Measurements from ENCODE around the gene LRIG2. TPM values are rescaled to one million over a fixed set of nuclear protein-coding genes. Genes with fewer than 3 reads are reported as not detected.

LRIG2 gene
- polyA plus RNA-seq, 3 donors: 0.93 to 12.7 (median 0.96) TPM

- H3K27me3 Mint-ChIP-seq (ENCODE audit: low read depth in 3 of 3): no peaks in the 10 kb centered on the region
Observed at GRCh38 chr1:113118266-113118665, 45.3 kb downstream of the LRIG2 start.

GRCh38 chr1:113123737-113124136 is 50.7 kb downstream of the LRIG2 start:
- Histone ChIP-seq H3K4me3 (replicated peaks in 1 of 3; ENCODE audit: low read depth in 2 of 3, low read length in 3 of 3) (no peak overlapping the region), H3K9ac (ENCODE audit: insufficient read depth, low read length, poor library complexity, severe bottlenecking) (no peak overlapping the region), H3K4me2 (replicated peaks; ENCODE audit: extremely low read depth, low read length, poor library complexity, severe bottlenecking) (no peak overlapping the region), H4K20me1 (ENCODE audit: insufficient read depth, low read length) (no peaks in the 10 kb centered on the region), H3K79me2 (ENCODE audit: insufficient read depth, low read length) (no peaks in the 10 kb centered on the region), H3K27ac (ENCODE audit: low read depth in 1 of 2, low read length in 2 of 2) (no peak overlapping the region), H3K4me1 (ENCODE audit: control insufficient read depth in 1 of 2, insufficient read depth in 2 of 2, low read length in 2 of 2) (no peaks in the 10 kb centered on the region), H3K9me3 (replicated peaks in 1 of 2; ENCODE audit: control insufficient read depth in 1 of 2, insufficient read depth in 1 of 2, low read length in 2 of 2) (no peaks in the 10 kb centered on the region), H3K36me3 (replicated peaks in 1 of 2; ENCODE audit: control insufficient read depth in 1 of 2, insufficient read depth in 2 of 2, low read length in 2 of 2) (peaks cover 80 to 94% of the 10 kb centered on the region in 2 donors), H2AFZ (ENCODE audit: insufficient read depth, low read depth, low read length, poor library complexity, severe bottlenecking) (no peak overlapping the region), H3K27me3 (ENCODE audit: control insufficient read depth in 2 of 2, insufficient read depth in 2 of 2, low read length in 2 of 2) (no peaks in the 10 kb centered on the region)
- H3K4me3 Mint-ChIP-seq: no peak overlapping the region
- no peak for TF ChIP-seq CTCF (IDR thresholded peaks at IDR 0.05)
- peaks cover 67 to 92% of the 10 kb centered on the region in 2 donors for H3K36me3 Mint-ChIP-seq
- peak overlapping the region in 3 of 7 donors; percentile 8 to 63 (median 14) for H3K27ac Mint-ChIP-seq
- H3K9me3 Mint-ChIP-seq: peaks cover 0 to 2% (median 0%) of the 10 kb centered on the region in 7 donors
- 94% methylated on average over 2 of the region's 3 CpGs for WGBS (ENCODE audit: insufficient coverage)
- no peak for DNase-seq
- no peaks in the 10 kb centered on the region for H3K4me1 Mint-ChIP-seq
- H3K27me3 Mint-ChIP-seq (ENCODE audit: low read depth in 3 of 3): no peaks in the 10 kb centered on the region
- intact Hi-C loops (cut with micrococcal nuclease): no loop called here

More at GRCh38 chr1:113118266-113118665, 45.3 kb downstream of the LRIG2 start:
- no peaks in the 10 kb centered on the region for H3K27me3 ChIP-seq (ENCODE audit: control insufficient read depth in 2 of 2, insufficient read depth in 2 of 2, low read length in 2 of 2)
- DNase-seq: no peak
- H3K4me3 Mint-ChIP-seq: no peak overlapping the region
- no peaks in the 10 kb centered on the region for H3K4me1 Mint-ChIP-seq
- intact Hi-C loops (cut with micrococcal nuclease): no loop called here
- no peaks in the 10 kb centered on the region for H3K4me1 ChIP-seq (ENCODE audit: control insufficient read depth in 1 of 2, insufficient read depth in 2 of 2, low read length in 2 of 2)
- no peak overlapping the region for H2AFZ ChIP-seq (ENCODE audit: insufficient read depth, low read depth, low read length, poor library complexity, severe bottlenecking)
- H3K4me2 ChIP-seq (replicated peaks; ENCODE audit: extremely low read depth, low read length, poor library complexity, severe bottlenecking): no peak overlapping the region
- no peak overlapping the region for H3K4me3 ChIP-seq (replicated peaks in 1 of 3; ENCODE audit: low read depth in 2 of 3, low read length in 3 of 3)
- no peak overlapping the region for H3K27ac ChIP-seq (ENCODE audit: low read depth in 1 of 2, low read length in 2 of 2)
- H3K9me3 ChIP-seq (replicated peaks in 1 of 2; ENCODE audit: control insufficient read depth in 1 of 2, insufficient read depth in 1 of 2, low read length in 2 of 2): no peaks in the 10 kb centered on the region
- H3K27ac Mint-ChIP-seq: no peak overlapping the region
- no peak for TF ChIP-seq CTCF (IDR thresholded peaks at IDR 0.05)
- no peak overlapping the region for H3K9ac ChIP-seq (ENCODE audit: insufficient read depth, low read length, poor library complexity, severe bottlenecking)
- no peaks in the 10 kb centered on the region for H3K79me2 ChIP-seq (ENCODE audit: insufficient read depth, low read length)
- peaks cover 90 to 98% of the 10 kb centered on the region in 2 donors for H3K36me3 ChIP-seq (replicated peaks in 1 of 2; ENCODE audit: control insufficient read depth in 1 of 2, insufficient read depth in 2 of 2, low read length in 2 of 2)
- H3K9me3 Mint-ChIP-seq: no peaks in the 10 kb centered on the region
- H3K36me3 Mint-ChIP-seq: peaks cover 75 to 96% of the 10 kb centered on the region in 2 donors
- H4K20me1 ChIP-seq (ENCODE audit: insufficient read depth, low read length): peaks cover 3% of the 10 kb centered on the region

Data from CD14-positive monocyte (primary cell).